HG03066 (cell line): Measurements from ENCODE around the gene SLC7A11.
A peak's percentile ranks its signal among the peaks of the same experiment; 100 is the strongest.
"Not testable (repeated sequence)": the region's sequence is repeated elsewhere in the genome, so short reads cannot be mapped to it uniquely, and the experiment has no call there.

ENCODE experiments used
- ATAC-seq: cut with Tn5 transposase; IDR thresholded peaks from one replicate; pipeline ENCODE4 v1.9.1; 2021; ENCODE audit warnings: low read depth; ENCODE audit not compliant: unreplicated experiment

The SLC7A11 gene

GRCh38 chr4:138217567-138217966 is 24.6 kb downstream of the SLC7A11 start:
- ATAC-seq: no peak

- no peak for ATAC-seq
These were observed 25.8 kb downstream of the SLC7A11 start for GRCh38 chr4:138216272-138216867.

GRCh38 chr4:138210576-138210975 is 31.6 kb downstream of the SLC7A11 start:
- not testable (repeated sequence) for ATAC-seq

- ATAC-seq: no peak
These were observed 33.1 kb downstream of the SLC7A11 start for GRCh38 chr4:138209094-138209493.

- no peak for ATAC-seq
These were observed 36.5 kb downstream of the SLC7A11 start for GRCh38 chr4:138205531-138206233.

GRCh38 chr4:138204507-138204906 is 37.6 kb downstream of the SLC7A11 start:
- ATAC-seq: no peak

GRCh38 chr4:138202686-138203085 is 39.5 kb downstream of the SLC7A11 start:
- ATAC-seq: no peak

- ATAC-seq: peak; percentile 41
These were observed 41.9 kb downstream of the SLC7A11 start for GRCh38 chr4:138200236-138200590.

- peak; percentile 68 for ATAC-seq
These were observed 42.4 kb downstream of the SLC7A11 start for GRCh38 chr4:138199568-138200235.

GRCh38 chr4:138196153-138196552 is 46.0 kb downstream of the SLC7A11 start:
- no peak for ATAC-seq

GRCh38 chr4:138193963-138194362 is 48.2 kb downstream of the SLC7A11 start:
- ATAC-seq: no peak

GRCh38 chr4:138192113-138192512 is 50.0 kb downstream of the SLC7A11 start:
- ATAC-seq: no peak

GRCh38 chr4:138190452-138190858 is 51.7 kb downstream of the SLC7A11 start:
- ATAC-seq: peak; percentile 99

GRCh38 chr4:138189206-138189605 is 52.9 kb downstream of the SLC7A11 start:
- ATAC-seq: no peak

GRCh38 chr4:138188406-138189084 is 53.6 kb downstream of the SLC7A11 start:
- no peak for ATAC-seq

GRCh38 chr4:138185859-138186645 is 56.1 kb downstream of the SLC7A11 start:
- ATAC-seq: no peak

- no peak for ATAC-seq
These were observed 57.3 kb downstream of the SLC7A11 start for GRCh38 chr4:138184886-138185285.

GRCh38 chr4:138182838-138183426 is 59.2 kb downstream of the SLC7A11 start:
- peak; percentile 72 for ATAC-seq

- no peak for ATAC-seq
These were observed 60.9 kb downstream of the SLC7A11 start for GRCh38 chr4:138181287-138181686.

- no peak for ATAC-seq
These were observed 63.6 kb downstream of the SLC7A11 start for GRCh38 chr4:138178566-138178965.
